ENCODE data around the gene ING5.

The ING5 gene

GRCh38 chr2:241776336-241777169 is 74.7 kb downstream of the ING5 start, which contains the start of gene GAL3ST2:
TSS of gene GAL3ST2 (plus strand) at chr2:241776822. CDS start at chr2:241776956, 134 bp downstream.
- Histone ChIP-seq H3K27me3 (no peaks in the 10 kb centered on the region), H3K4me3 (ENCODE audit: low read depth, low read length) (no peak within 1 kb of the TSS), H3K9me3 (no peaks in the 10 kb centered on the region), H3K36me3 (no peaks in the 10 kb centered on the region), H3K4me1 (no peaks in the 10 kb centered on the region)
- DNase-seq: no peak
- no peak for TF ChIP-seq CTCF (IDR thresholded peaks at IDR 0.05; ENCODE audit: low read depth, low read length)

GRCh38 chr2:241777170-241777685 is 75.4 kb downstream of the ING5 start:
- no peaks in the 10 kb centered on the region for H3K36me3 ChIP-seq
- no peaks in the 10 kb centered on the region for H3K27me3 ChIP-seq
- DNase-seq: no peak
- no peak overlapping the region for H3K4me3 ChIP-seq (ENCODE audit: low read depth, low read length)
- H3K9me3 ChIP-seq: no peaks in the 10 kb centered on the region
- no peaks in the 10 kb centered on the region for H3K4me1 ChIP-seq
- no peak for TF ChIP-seq CTCF (IDR thresholded peaks at IDR 0.05; ENCODE audit: low read depth, low read length)

- DNase-seq: no peak
- Histone ChIP-seq H3K9me3 (no peaks in the 10 kb centered on the region), H3K4me3 (ENCODE audit: low read depth, low read length) (no peak overlapping the region), H3K4me1 (no peaks in the 10 kb centered on the region), H3K27me3 (no peaks in the 10 kb centered on the region), H3K36me3 (no peaks in the 10 kb centered on the region)
- no peak for TF ChIP-seq CTCF (IDR thresholded peaks at IDR 0.05; ENCODE audit: low read depth, low read length)
These were observed 76.1 kb downstream of the ING5 start for GRCh38 chr2:241777686-241778627.
